ENCODE measurements around the gene CEP72. TPM values are rescaled to one million over a fixed set of nuclear protein-coding genes. Genes with fewer than 3 reads are reported as not detected.

The CEP72 gene
- total RNA-seq, 1 experiment from 2014 or later = 24.8 TPM

GRCh38 chr5:636951-637350 lies 24.8 kb downstream of the CEP72 start:
- Histone ChIP-seq H4K91ac (ENCODE audit: insufficient read length, low read depth, low read length) (no peak overlapping the region), H2BK120ac (ENCODE audit: low read depth, low read length, poor library complexity, severe bottlenecking) (no peak overlapping the region), H2BK12ac (ENCODE audit: insufficient read length, low read depth, low read length) (no peak overlapping the region), H3K79me2 (ENCODE audit: insufficient read depth, low read length) (no peaks in the 10 kb centered on the region), H3K14ac (ENCODE audit: insufficient read depth, low read length) (no peak overlapping the region), H3K27ac (ENCODE audit: insufficient read length, low read depth, low read length) (no peak overlapping the region), H2AFZ (ENCODE audit: low read length) (no peak overlapping the region), H3K4ac (ENCODE audit: low read depth, low read length) (no peak overlapping the region), H3K18ac (ENCODE audit: insufficient read length, low read depth, low read length) (no peak overlapping the region), H3K9ac (ENCODE audit: extremely low read depth, insufficient read length, low read length) (no peak overlapping the region), H2BK5ac (ENCODE audit: insufficient read length, low read length) (no peak overlapping the region), H4K8ac (replicated peaks; ENCODE audit: insufficient read length, low read depth, low read length) (no peak overlapping the region), H3K79me1 (ENCODE audit: insufficient read depth, low read depth, low read length, poor library complexity, severe bottlenecking) (no peaks in the 10 kb centered on the region), H4K5ac (ENCODE audit: insufficient read length, low read depth, low read length) (no peak overlapping the region), H2BK20ac (ENCODE audit: low read depth, low read length, poor library complexity, severe bottlenecking) (no peak overlapping the region), H3K4me2 (ENCODE audit: insufficient read depth, insufficient read length, low read length) (no peak overlapping the region), H3K23ac (ENCODE audit: insufficient read length, low read depth, low read length) (no peak overlapping the region), H3K56ac (ENCODE audit: insufficient read length, low read depth, low read length) (no peak overlapping the region), H3K23me2 (ENCODE audit: insufficient read length, low read depth, low read length, poor library complexity, severe bottlenecking) (no peaks in the 10 kb centered on the region), H3T11ph (ENCODE audit: low read length) (no peak overlapping the region), H2BK15ac (ENCODE audit: low read depth, low read length) (no peak overlapping the region), H3K9me3 (ENCODE audit: control insufficient read depth, low read depth, low read length) (no peaks in the 10 kb centered on the region), H2AK5ac (ENCODE audit: insufficient read length, low read length) (no peak overlapping the region), H3K27me3 (ENCODE audit: insufficient read depth, low read length) (no peaks in the 10 kb centered on the region), H3K4me1 (ENCODE audit: insufficient read depth, low read length) (no peaks in the 10 kb centered on the region), H4K20me1 (ENCODE audit: control insufficient read depth, insufficient read depth, insufficient read length) (no peaks in the 10 kb centered on the region)
- no CpG with 5 or more reads among the region's 20 CpGs for WGBS (ENCODE audit: extremely low coverage, insufficient read length, low lambda C conversion rate)
- Mint-ChIP-seq H3K36me3 (ENCODE audit: insufficient read depth in 1 of 3, low read depth in 3 of 3) (peaks cover 29 to 75% (median 72%) of the 10 kb centered on the region in 3 experiments), H3K9me3 (no peaks in the 10 kb centered on the region), H3K4me1 (no peaks in the 10 kb centered on the region), H3K27ac (no peak overlapping the region), H3K4me3 (no peak overlapping the region), H3K27me3 (ENCODE audit: low read depth) (no peaks in the 10 kb centered on the region)
- no peak for DNase-seq
- TF ChIP-seq CTCF (conservative IDR thresholded peaks at IDR 0.05) = no peak

All from H9 (cell line).